ENCODE measurements around the gene VHLL. TPM values are rescaled to one million over a fixed set of nuclear protein-coding genes. Genes with fewer than 3 reads are reported as not detected.

VHLL gene
- total and polyA plus RNA-seq, 10 of the 15 experiments (the other 5 are each of a cell fraction or from before 2014, with no cell fraction given), result 0.23 TPM; not detected in 9

DNA sequence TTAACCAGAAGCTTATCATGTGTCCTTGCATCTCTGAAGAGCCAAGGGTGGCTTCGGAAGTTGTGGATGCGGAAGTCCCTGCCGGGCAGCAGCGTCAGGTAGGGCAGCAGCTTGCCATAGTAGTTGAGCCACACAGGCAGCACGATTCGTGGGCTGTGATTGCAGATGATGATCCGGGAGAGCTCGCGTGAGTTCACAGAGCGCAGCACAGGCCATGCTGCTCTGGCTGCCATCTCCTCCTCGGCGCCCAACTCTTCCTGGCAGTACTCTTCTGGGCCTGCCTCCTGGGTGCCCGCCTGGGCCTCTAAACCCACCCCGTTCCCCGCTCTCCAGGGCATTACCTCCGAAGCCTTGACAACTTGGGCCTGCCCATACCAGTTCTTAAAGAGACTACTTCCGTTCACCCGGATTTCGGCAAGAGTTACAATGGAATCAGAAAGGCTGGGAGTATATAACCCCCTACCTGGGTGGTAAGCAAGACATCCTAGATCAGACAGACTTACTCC is at the start of gene VHLL (continued):
- TF ChIP-seq, protein P1, sequence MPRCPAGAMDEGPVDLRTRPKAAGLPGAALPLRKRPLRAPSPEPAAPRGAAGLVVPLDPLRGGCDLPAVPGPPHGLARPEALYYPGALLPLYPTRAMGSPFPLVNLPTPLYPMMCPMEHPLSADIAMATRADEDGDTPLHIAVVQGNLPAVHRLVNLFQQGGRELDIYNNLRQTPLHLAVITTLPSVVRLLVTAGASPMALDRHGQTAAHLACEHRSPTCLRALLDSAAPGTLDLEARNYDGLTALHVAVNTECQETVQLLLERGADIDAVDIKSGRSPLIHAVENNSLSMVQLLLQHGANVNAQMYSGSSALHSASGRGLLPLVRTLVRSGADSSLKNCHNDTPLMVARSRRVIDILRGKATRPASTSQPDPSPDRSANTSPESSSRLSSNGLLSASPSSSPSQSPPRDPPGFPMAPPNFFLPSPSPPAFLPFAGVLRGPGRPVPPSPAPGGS (IDR thresholded peaks at IDR 0.05; ENCODE audit: borderline replicate concordance, insufficient read depth, low read depth, low read length, poor library complexity, severe bottlenecking), result no peak
- no peak for TF ChIP-seq RBBP5 (conservative IDR thresholded peaks at IDR 0.05)
- TF ChIP-seq CHD4 (IDR thresholded peaks at IDR 0.05), result no peak
- TF ChIP-seq, protein P2, sequence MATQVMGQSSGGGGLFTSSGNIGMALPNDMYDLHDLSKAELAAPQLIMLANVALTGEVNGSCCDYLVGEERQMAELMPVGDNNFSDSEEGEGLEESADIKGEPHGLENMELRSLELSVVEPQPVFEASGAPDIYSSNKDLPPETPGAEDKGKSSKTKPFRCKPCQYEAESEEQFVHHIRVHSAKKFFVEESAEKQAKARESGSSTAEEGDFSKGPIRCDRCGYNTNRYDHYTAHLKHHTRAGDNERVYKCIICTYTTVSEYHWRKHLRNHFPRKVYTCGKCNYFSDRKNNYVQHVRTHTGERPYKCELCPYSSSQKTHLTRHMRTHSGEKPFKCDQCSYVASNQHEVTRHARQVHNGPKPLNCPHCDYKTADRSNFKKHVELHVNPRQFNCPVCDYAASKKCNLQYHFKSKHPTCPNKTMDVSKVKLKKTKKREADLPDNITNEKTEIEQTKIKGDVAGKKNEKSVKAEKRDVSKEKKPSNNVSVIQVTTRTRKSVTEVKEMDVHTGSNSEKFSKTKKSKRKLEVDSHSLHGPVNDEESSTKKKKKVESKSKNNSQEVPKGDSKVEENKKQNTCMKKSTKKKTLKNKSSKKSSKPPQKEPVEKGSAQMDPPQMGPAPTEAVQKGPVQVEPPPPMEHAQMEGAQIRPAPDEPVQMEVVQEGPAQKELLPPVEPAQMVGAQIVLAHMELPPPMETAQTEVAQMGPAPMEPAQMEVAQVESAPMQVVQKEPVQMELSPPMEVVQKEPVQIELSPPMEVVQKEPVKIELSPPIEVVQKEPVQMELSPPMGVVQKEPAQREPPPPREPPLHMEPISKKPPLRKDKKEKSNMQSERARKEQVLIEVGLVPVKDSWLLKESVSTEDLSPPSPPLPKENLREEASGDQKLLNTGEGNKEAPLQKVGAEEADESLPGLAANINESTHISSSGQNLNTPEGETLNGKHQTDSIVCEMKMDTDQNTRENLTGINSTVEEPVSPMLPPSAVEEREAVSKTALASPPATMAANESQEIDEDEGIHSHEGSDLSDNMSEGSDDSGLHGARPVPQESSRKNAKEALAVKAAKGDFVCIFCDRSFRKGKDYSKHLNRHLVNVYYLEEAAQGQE (IDR thresholded peaks at IDR 0.05; ENCODE audit: low read depth, low read length), result no peak
- TF ChIP-seq, protein P3, sequence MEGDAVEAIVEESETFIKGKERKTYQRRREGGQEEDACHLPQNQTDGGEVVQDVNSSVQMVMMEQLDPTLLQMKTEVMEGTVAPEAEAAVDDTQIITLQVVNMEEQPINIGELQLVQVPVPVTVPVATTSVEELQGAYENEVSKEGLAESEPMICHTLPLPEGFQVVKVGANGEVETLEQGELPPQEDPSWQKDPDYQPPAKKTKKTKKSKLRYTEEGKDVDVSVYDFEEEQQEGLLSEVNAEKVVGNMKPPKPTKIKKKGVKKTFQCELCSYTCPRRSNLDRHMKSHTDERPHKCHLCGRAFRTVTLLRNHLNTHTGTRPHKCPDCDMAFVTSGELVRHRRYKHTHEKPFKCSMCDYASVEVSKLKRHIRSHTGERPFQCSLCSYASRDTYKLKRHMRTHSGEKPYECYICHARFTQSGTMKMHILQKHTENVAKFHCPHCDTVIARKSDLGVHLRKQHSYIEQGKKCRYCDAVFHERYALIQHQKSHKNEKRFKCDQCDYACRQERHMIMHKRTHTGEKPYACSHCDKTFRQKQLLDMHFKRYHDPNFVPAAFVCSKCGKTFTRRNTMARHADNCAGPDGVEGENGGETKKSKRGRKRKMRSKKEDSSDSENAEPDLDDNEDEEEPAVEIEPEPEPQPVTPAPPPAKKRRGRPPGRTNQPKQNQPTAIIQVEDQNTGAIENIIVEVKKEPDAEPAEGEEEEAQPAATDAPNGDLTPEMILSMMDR (IDR thresholded peaks at IDR 0.05 in 2 of 3, conservative IDR thresholded peaks at IDR 0.05 in 1 of 3; ENCODE audit: control insufficient read depth in 2 of 3, extremely low read depth in 1 of 3, insufficient read depth in 1 of 3, low read depth in 3 of 3, low read length in 3 of 3), result no peak

Data from GM12878 (cell line).